Neural progenitor cell (in vitro differentiated cells): Measurements from ENCODE around the gene LZTS2.

Experiments
- EZH2 ChIP-seq: fragments of 200-600 bp; sonication (generic); IDR thresholded peaks from 2 replicates; pipeline ENCODE4 v1.6.1; 2017; ENCODE audit warnings: antibody characterized with exemption, mild to moderate bottlenecking, moderate library complexity
- TF ChIP-seq, protein P1 (sequence below): fragments of 200-600 bp; sonication (generic); IDR thresholded peaks from 2 replicates; pipeline ENCODE4 v1.5.1; 2017; ENCODE audit warnings: antibody characterized with exemption, mild to moderate bottlenecking

DNA sequence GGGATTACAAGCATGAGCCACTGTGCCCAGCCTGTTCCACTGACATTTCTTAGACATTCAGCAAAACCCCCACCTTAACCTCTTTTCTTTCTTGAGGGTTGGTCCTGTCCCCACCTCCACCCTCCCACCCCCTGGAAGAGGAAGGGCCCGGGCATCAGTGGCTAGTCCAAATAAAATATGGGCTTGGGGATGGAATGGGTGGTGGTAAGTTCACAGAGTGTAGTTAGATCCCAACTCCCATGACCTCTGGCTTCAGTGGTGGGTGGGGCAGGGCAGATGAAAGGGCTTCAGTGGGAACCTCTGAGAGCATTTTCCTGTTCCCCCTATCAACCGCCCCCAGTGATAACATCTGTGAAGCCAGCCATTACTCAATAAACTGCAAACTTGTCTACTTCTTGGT is 41.2 kb downstream of the LZTS2 start:
- TF ChIP-seq, protein P1, sequence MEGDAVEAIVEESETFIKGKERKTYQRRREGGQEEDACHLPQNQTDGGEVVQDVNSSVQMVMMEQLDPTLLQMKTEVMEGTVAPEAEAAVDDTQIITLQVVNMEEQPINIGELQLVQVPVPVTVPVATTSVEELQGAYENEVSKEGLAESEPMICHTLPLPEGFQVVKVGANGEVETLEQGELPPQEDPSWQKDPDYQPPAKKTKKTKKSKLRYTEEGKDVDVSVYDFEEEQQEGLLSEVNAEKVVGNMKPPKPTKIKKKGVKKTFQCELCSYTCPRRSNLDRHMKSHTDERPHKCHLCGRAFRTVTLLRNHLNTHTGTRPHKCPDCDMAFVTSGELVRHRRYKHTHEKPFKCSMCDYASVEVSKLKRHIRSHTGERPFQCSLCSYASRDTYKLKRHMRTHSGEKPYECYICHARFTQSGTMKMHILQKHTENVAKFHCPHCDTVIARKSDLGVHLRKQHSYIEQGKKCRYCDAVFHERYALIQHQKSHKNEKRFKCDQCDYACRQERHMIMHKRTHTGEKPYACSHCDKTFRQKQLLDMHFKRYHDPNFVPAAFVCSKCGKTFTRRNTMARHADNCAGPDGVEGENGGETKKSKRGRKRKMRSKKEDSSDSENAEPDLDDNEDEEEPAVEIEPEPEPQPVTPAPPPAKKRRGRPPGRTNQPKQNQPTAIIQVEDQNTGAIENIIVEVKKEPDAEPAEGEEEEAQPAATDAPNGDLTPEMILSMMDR: no peak
- no peak for TF ChIP-seq EZH2
